BJ (cell line): ENCODE results near the gene PCBP2. TPM values are rescaled to one million over a fixed set of nuclear protein-coding genes. Genes with fewer than 3 reads are reported as not detected.

Experiments
- CTCF ChIA-PET: fragments of 350-600 bp; formaldehyde crosslinking; extraction: SDS; loops from one replicate; lab custom pipeline; 2021; ENCODE audit warnings: antibody characterized with exemption, inconsistent platforms; lab: Yijun Ruan, JAX
- POLR2A ChIA-PET: fragments of 300-600 bp; sonication (Branson Sonifier 250); formaldehyde crosslinking; extraction: SDS; loops from one replicate; lab custom pipeline; 2021; ENCODE audit warnings: antibody characterized with exemption; lab: Charles Lee
- DNase-seq: peaks from one replicate; pipeline ENCODE4 v3.0.0-alpha.2; 2011; ENCODE audit warnings: low read depth
- H3K27me3 ChIP-seq: 2 replicates; pipeline ENCODE4 v1.6.0; 2011; ENCODE audit warnings: low read length; ENCODE audit not compliant: control insufficient read depth, insufficient read depth
- H3K36me3 ChIP-seq: 2 replicates; pipeline ENCODE4 v1.5.1; 2011; ENCODE audit warnings: low read length; ENCODE audit not compliant: control insufficient read depth, insufficient read depth
- H3K4me3 ChIP-seq: 2 replicates; pipeline ENCODE4 v1.5.1; 2011; ENCODE audit warnings: low read depth, mild to moderate bottlenecking, control low read depth, low read length
- CTCF ChIP-seq: IDR thresholded peaks from 2 replicates; pipeline ENCODE4 v1.5.1; 2011; ENCODE audit warnings: low read depth, mild to moderate bottlenecking, control low read depth, inconsistent platforms, low read length, moderate library complexity; ENCODE audit not compliant: insufficient read depth
- polyA plus RNA-seq: library from polyadenylated mRNA; depleted of rRNA; stranded (reverse); fragments of >200 nt; gene quantifications from 2 replicates; pipeline ENCODE4 v1.2.3, GENCODE V29; 2011

The PCBP2 gene
- polyA plus RNA-seq, 1 experiment: 268 TPM

- POLR2A ChIA-PET: no interaction called here
- DNase-seq: no peak
- Histone ChIP-seq H3K27me3 (no peaks in the 10 kb centered on the region), H3K36me3 (peaks cover 20% of the 10 kb centered on the region), H3K4me3 (no peak overlapping the region)
- TF ChIP-seq CTCF: no peak
- CTCF ChIA-PET: interaction anchor here (1.6 to 3.4 kb wide), 2 partner anchors 7 to 39 kb away, joined by 5 to 11 read pairs; partner anchors contain the start of gene NPFF
These were observed 63.4 kb downstream of the PCBP2 start for GRCh38 chr12:53515291-53515680.

- Histone ChIP-seq H3K27me3 (no peaks in the 10 kb centered on the region), H3K36me3 (peaks cover 20% of the 10 kb centered on the region), H3K4me3 (no peak overlapping the region)
- DNase-seq: no peak
- CTCF ChIA-PET: interaction anchor here (0.9 to 3.4 kb wide), 3 partner anchors 9 to 159 kb away, joined by 3 to 11 read pairs (median 3); partner anchors contain the start of genes ATP5MC2, NPFF and TARBP2
- POLR2A ChIA-PET: no interaction called here
- no peak for TF ChIP-seq CTCF
These were observed 65.0 kb downstream of the PCBP2 start for GRCh38 chr12:53516758-53517455.

- CTCF ChIA-PET: interaction anchor here (1.1 to 3.4 kb wide), 3 partner anchors 10 to 194 kb away, joined by 4 to 11 read pairs (median 4); partner anchors contain the start of gene NPFF
These were observed 66.5 kb downstream of the PCBP2 start for GRCh38 chr12:53518381-53518780.

GRCh38 chr12:53523131-53523530 lies 71.2 kb downstream of the PCBP2 start:
- peaks cover 9% of the 10 kb centered on the region for H3K36me3 ChIP-seq
- POLR2A ChIA-PET: no interaction called here

More at GRCh38 chr12:53518381-53518780, 66.5 kb downstream of the PCBP2 start:
- no peaks in the 10 kb centered on the region for H3K27me3 ChIP-seq
- H3K36me3 ChIP-seq: peaks cover 20% of the 10 kb centered on the region
- no peak for TF ChIP-seq CTCF
- POLR2A ChIA-PET: interaction anchor here (0.6 kb wide), 1 partner anchor 162 kb away, joined by 4 read pairs; no protein-coding TSS in a partner anchor
- H3K4me3 ChIP-seq: no peak overlapping the region
- DNase-seq: no peak

More at GRCh38 chr12:53523131-53523530, 71.2 kb downstream of the PCBP2 start:
- DNase-seq: no peak
- Histone ChIP-seq H3K27me3 (no peaks in the 10 kb centered on the region), H3K4me3 (no peak overlapping the region)
- CTCF ChIA-PET: interaction anchor here (1.6 to 4.4 kb wide), 2 partner anchors 14 to 223 kb away, joined by 3 to 29 read pairs; partner anchors contain the start of gene NPFF
- no peak for TF ChIP-seq CTCF
